PC-3 (cell line): ENCODE results near the gene MIB1. TPM values are rescaled to one million over a fixed set of nuclear protein-coding genes. Genes with fewer than 3 reads are reported as not detected.
"Not testable (repeated sequence)": the region's sequence is repeated elsewhere in the genome, so short reads cannot be mapped to it uniquely, and the experiment has no call there.

ENCODE experiments used
- ATAC-seq: fragments of 200-7000 bp; cut with Tn5 transposase; 2 replicates; pipeline ENCODE4 v1.9.1; 2020; ENCODE audit warnings: mild to moderate bottlenecking, moderate library complexity
- BruUV-seq: library from RNA; stranded (reverse); fragments of 400-500 nt; replicated peaks from 2 replicates; lab custom pipeline; 2021; lab: Mats Ljungman, UMichigan
- CTCF ChIA-PET: fragments of 300-600 bp; sonication (Branson Sonifier 250); formaldehyde crosslinking; loops from one replicate; lab custom pipeline; 2022; ENCODE audit warnings: antibody characterized with exemption; lab: Charles Lee
- POLR2A ChIA-PET: fragments of 300-600 bp; sonication (Branson Sonifier 250); formaldehyde crosslinking; loops from one replicate; lab custom pipeline; 2022; ENCODE audit warnings: antibody characterized with exemption; ENCODE audit not compliant: unreplicated experiment; lab: Charles Lee
- DNase-seq: peaks from one replicate; pipeline ENCODE4 v3.0.0-alpha.2; 2015
- H2AFZ ChIP-seq: fragments of 300-600 bp; sonication (generic); 2 replicates; pipeline ENCODE4 v1.6.0; 2016; ENCODE audit warnings: antibody characterized with exemption, low read length
- H3F3A ChIP-seq: fragments of 300-600 bp; sonication (generic); one replicate; pipeline ENCODE4 v1.6.0; 2017; ENCODE audit warnings: antibody characterized with exemption, low read length, control low read depth, mild to moderate bottlenecking; ENCODE audit not compliant: unreplicated experiment
- H3K27ac ChIP-seq: fragments of 300-600 bp; sonication (generic); 2 replicates; pipeline ENCODE4 v1.5.1; 2016; ENCODE audit warnings: mild to moderate bottlenecking, low read length
- H3K27me3 ChIP-seq: fragments of 300-600 bp; sonication (generic); 2 replicates; pipeline ENCODE4 v1.6.1; 2016; ENCODE audit warnings: low read length, mixed read lengths
- H3K36me3 ChIP-seq: fragments of 300-600 bp; sonication (generic); 2 replicates; pipeline ENCODE4 v1.6.1; 2016; ENCODE audit warnings: low read depth, mixed run types, low read length, mixed read lengths
- H3K4me1 ChIP-seq: fragments of 300-600 bp; sonication (generic); 2 replicates; pipeline ENCODE4 v1.5.1; 2016; ENCODE audit warnings: low read length; ENCODE audit not compliant: insufficient read depth
- H3K4me2 ChIP-seq: fragments of 300-600 bp; sonication (generic); 2 replicates; pipeline ENCODE4 v1.6.0; 2016; ENCODE audit warnings: low read length
- H3K4me3 ChIP-seq: fragments of 300-600 bp; sonication (generic); 2 replicates; pipeline ENCODE4 v1.5.1; 2016; ENCODE audit warnings: mild to moderate bottlenecking, low read length, mixed read lengths
- H3K79me2 ChIP-seq: fragments of 300-600 bp; sonication (generic); 2 replicates; pipeline ENCODE4 v1.6.1; 2017; ENCODE audit warnings: low read length, mixed read lengths
- H3K9ac ChIP-seq: fragments of 300-600 bp; sonication (generic); 2 replicates; pipeline ENCODE4 v1.6.0; 2016; ENCODE audit warnings: mild to moderate bottlenecking, low read length
- H3K9me2 ChIP-seq: fragments of 300-600 bp; sonication (generic); replicated peaks from 2 replicates; pipeline ENCODE4 v1.6.1; 2016; ENCODE audit warnings: mixed run types, low read length, mixed read lengths
- H3K9me3 ChIP-seq: fragments of 300-600 bp; sonication (generic); 2 replicates; pipeline ENCODE4 v1.6.1; 2016; ENCODE audit warnings: low read length, mixed read lengths
- H4K20me1 ChIP-seq: fragments of 300-600 bp; sonication (generic); 2 replicates; pipeline ENCODE4 v1.6.1; 2016; ENCODE audit warnings: low read length, mixed read lengths
- EZH2 ChIP-seq: fragments of 300-600 bp; sonication (generic); IDR thresholded peaks from one replicate; pipeline ENCODE4 v1.6.1; 2017; ENCODE audit warnings: antibody characterized with exemption, mild to moderate bottlenecking, low read length; ENCODE audit not compliant: unreplicated experiment
- EZH2phosphoT487 ChIP-seq: fragments of 300-600 bp; sonication (generic); IDR thresholded peaks from 2 replicates; pipeline ENCODE4 v1.6.1; 2018; ENCODE audit warnings: mild to moderate bottlenecking, antibody characterized with exemption, low read length, borderline replicate concordance
- intact Hi-C: fragments of 100-400 bp; cut with micrococcal nuclease; formaldehyde crosslinking; loops from 2 replicates; pipeline ENCODE4 v1.9.0; 2023
- total RNA-seq: library from RNA; depleted of rRNA; stranded (reverse); fragments of >200 nt; gene quantifications from 2 replicates; pipeline ENCODE4 v1.2.3, GENCODE V29; 2014
- TF ChIP-seq, protein P1 (sequence below): fragments of 300-600 bp; sonication (generic); conservative IDR thresholded peaks from 2 replicates; pipeline ENCODE4 v1.5.1; 2017; ENCODE audit warnings: antibody characterized with exemption, low read depth, mild to moderate bottlenecking, low read length

The MIB1 gene
- total RNA-seq, 1 experiment from 2014 or later = 25.1 TPM

- POLR2A ChIA-PET = interaction anchor here (0.6 kb wide), 1 partner anchor 64 kb away, joined by 4 read pairs; no protein-coding TSS in a partner anchor
- Histone ChIP-seq H3K79me2 (no peaks in the 10 kb centered on the region), H3K27ac (no peak overlapping the region), H3K27me3 (no peaks in the 10 kb centered on the region), H3K9me2 (no peaks in the 10 kb centered on the region), H3K4me3 (no peak overlapping the region), H3K9me3 (no peaks in the 10 kb centered on the region), H3K9ac (no peak overlapping the region), H3F3A (no peaks in the 10 kb centered on the region), H3K4me1 (no peaks in the 10 kb centered on the region; the same call in 1 of the 2 replicates), H3K36me3 (no peaks in the 10 kb centered on the region), H3K4me2 (no peak overlapping the region), H2AFZ (no peak overlapping the region), H4K20me1 (no peaks in the 10 kb centered on the region)
- intact Hi-C loops = no loop called here
- DNase-seq (no peak), ATAC-seq (no peak)
- no TSS peak for BruUV-seq
- CTCF ChIA-PET = no interaction called here
- TF ChIP-seq EZH2phosphoT487 (no peak), EZH2 (no peak)
- TF ChIP-seq, protein P1, sequence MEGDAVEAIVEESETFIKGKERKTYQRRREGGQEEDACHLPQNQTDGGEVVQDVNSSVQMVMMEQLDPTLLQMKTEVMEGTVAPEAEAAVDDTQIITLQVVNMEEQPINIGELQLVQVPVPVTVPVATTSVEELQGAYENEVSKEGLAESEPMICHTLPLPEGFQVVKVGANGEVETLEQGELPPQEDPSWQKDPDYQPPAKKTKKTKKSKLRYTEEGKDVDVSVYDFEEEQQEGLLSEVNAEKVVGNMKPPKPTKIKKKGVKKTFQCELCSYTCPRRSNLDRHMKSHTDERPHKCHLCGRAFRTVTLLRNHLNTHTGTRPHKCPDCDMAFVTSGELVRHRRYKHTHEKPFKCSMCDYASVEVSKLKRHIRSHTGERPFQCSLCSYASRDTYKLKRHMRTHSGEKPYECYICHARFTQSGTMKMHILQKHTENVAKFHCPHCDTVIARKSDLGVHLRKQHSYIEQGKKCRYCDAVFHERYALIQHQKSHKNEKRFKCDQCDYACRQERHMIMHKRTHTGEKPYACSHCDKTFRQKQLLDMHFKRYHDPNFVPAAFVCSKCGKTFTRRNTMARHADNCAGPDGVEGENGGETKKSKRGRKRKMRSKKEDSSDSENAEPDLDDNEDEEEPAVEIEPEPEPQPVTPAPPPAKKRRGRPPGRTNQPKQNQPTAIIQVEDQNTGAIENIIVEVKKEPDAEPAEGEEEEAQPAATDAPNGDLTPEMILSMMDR = no peak
Observed at GRCh38 chr18:21733011-21733410, 7.6 kb upstream of the MIB1 start.

DNA sequence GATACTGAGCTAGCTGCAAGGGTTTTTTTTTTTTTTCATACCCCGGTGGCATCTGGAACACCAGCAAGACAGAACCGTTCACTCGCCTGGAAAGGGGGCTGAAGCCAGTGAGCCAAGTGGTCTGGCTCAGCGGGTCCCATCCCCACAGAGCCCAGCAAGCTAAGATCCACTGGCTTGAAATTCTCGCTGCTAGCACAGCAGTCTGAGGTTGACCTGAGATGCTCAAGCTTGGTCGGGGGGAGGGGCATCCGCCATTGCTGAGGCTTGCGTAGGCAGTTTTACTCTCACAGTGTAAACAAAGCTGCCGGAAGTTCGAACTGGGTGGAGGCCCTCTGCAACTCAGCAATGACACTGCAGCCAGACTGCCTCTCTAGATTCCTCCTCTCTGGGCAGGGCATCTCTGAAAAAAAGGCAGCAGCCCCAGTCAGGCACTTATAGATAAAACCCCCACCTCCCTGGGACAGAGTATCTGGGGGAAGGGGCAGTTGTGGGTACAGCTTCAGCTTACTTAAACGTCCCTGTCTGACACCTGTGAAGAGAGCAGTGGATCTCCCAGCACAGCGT lies 5.1 kb upstream of the MIB1 start:
- Histone ChIP-seq H3K27ac (no peak overlapping the region), H4K20me1 (no peaks in the 10 kb centered on the region), H3K9me3 (no peaks in the 10 kb centered on the region), H3K27me3 (no peaks in the 10 kb centered on the region), H3K9ac (no peak overlapping the region), H3K4me1 (peaks cover 8% of the 10 kb centered on the region; the same call in 1 of the 2 replicates), H3K4me2 (no peak overlapping the region), H3K4me3 (no peak overlapping the region), H2AFZ (no peak overlapping the region), H3K9me2 (no peaks in the 10 kb centered on the region), H3F3A (no peaks in the 10 kb centered on the region), H3K36me3 (no peaks in the 10 kb centered on the region), H3K79me2 (no peaks in the 10 kb centered on the region)
- ATAC-seq = peak; percentile 16
- BruUV-seq = no TSS peak
- TF ChIP-seq, protein P1 = no peak
- TF ChIP-seq EZH2 = no peak
- no peak for TF ChIP-seq EZH2phosphoT487
- ChIA-PET CTCF (no interaction called here), POLR2A (no interaction called here)
- intact Hi-C loops = no loop called here
- DNase-seq = peak; percentile 44

DNA sequence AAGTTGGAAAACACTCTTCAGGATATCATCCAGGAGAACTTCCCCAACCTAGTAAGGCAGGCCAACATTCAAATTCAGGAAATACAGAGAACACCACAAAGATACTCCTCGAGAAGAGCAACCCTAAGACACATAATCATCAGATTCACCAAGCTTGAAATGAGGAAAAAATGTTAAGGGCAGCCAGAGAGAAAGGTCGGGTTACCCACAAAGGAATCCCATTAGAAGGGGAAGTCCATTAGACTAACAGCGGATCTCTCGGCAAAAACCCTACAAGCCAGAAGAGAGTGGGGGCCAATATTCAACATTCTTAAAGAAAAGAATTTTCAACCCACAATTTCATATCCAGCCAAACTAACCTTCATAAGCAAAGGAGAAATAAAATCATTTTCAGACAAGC lies 3.7 kb upstream of the MIB1 start:
- ATAC-seq, BruUV-seq, DNase-seq: not testable (repeated sequence)

More for the DNA sequence above, 3.7 kb upstream of the MIB1 start:
- H3K79me2 ChIP-seq, H3K4me2 ChIP-seq, H3K4me1 ChIP-seq, H4K20me1 ChIP-seq, CTCF ChIA-PET, POLR2A ChIA-PET, H3K27me3 ChIP-seq, H3K9ac ChIP-seq, H3K9me3 ChIP-seq, H2AFZ ChIP-seq, intact Hi-C loops, H3K9me2 ChIP-seq, H3K4me3 ChIP-seq, H3K36me3 ChIP-seq, H3K27ac ChIP-seq, H3F3A ChIP-seq: not testable (repeated sequence)
